ENCODE data around the gene NR1H2.
A peak's percentile ranks its signal among the peaks of the same experiment; 100 is the strongest.

NR1H2 gene

GRCh38 chr19:50377517-50377916, 1.3 kb downstream of the NR1H2 start:
- Histone ChIP-seq H3K27me3 (ENCODE audit: insufficient read depth, low read length) (no peaks in the 10 kb centered on the region), H3K4me3 (ENCODE audit: low read length) (no peak overlapping the region), H2AFZ (ENCODE audit: low read depth, low read length) (no peak overlapping the region), H3K9me3 (ENCODE audit: low read length) (no peaks in the 10 kb centered on the region), H3K4me1 (ENCODE audit: insufficient read depth, low read length) (peaks cover 4% of the 10 kb centered on the region), H3K36me3 (ENCODE audit: insufficient read depth, low read length) (peaks cover 44% of the 10 kb centered on the region)

- Histone ChIP-seq H2AFZ (ENCODE audit: low read depth, low read length) (no peak overlapping the region), H3K4me1 (ENCODE audit: insufficient read depth, low read length) (peaks cover 4% of the 10 kb centered on the region), H3K9me3 (ENCODE audit: low read length) (no peaks in the 10 kb centered on the region), H3K36me3 (ENCODE audit: insufficient read depth, low read length) (peaks cover 44% of the 10 kb centered on the region), H3K4me3 (ENCODE audit: low read length) (no peak overlapping the region), H3K27me3 (ENCODE audit: insufficient read depth, low read length) (no peaks in the 10 kb centered on the region)
Measured at GRCh38 chr19:50378169-50378862, 2.1 kb downstream of the NR1H2 start.

DNA sequence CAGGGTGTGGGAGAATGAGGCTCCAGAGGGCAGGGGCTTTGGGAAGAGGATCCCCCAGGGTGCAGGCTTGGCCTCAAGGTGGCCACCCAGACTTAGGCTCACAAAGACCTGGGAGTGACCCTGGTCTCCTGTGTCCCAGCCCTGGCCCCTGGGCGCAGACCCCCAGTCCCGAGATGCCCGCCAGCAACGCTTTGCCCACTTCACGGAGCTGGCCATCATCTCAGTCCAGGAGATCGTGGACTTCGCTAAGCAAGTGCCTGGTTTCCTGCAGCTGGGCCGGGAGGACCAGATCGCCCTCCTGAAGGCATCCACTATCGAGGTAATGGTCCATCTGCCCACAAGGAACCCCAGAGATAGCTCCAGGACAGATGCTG, 2.6 kb downstream of the NR1H2 start:
- no peaks in the 10 kb centered on the region for H3K27me3 ChIP-seq (ENCODE audit: insufficient read depth, low read length)
- H2AFZ ChIP-seq (ENCODE audit: low read depth, low read length): no peak overlapping the region
- no peaks in the 10 kb centered on the region for H3K9me3 ChIP-seq (ENCODE audit: low read length)
- peaks cover 7% of the 10 kb centered on the region for H3K4me1 ChIP-seq (ENCODE audit: insufficient read depth, low read length)
- H3K4me3 ChIP-seq (ENCODE audit: low read length): no peak overlapping the region
- peaks cover 44% of the 10 kb centered on the region for H3K36me3 ChIP-seq (ENCODE audit: insufficient read depth, low read length)

DNA sequence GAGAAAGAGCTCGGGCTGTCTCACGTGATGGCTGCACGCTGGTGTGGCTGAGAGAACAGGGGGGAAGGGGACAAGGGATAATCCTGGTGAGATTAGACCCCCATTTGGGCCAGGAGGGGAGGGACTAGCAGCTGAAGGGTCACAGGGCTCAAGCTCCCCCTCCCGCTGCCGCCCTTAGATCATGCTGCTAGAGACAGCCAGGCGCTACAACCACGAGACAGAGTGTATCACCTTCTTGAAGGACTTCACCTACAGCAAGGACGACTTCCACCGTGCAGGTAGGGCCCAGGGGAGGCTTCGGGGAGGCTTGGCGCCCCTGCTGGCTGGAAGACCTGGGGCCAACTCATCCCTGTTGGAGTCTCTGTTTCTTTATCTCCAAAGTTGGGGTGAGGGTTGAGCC, 3.3 kb downstream of the NR1H2 start:
- Histone ChIP-seq H3K9me3 (ENCODE audit: low read length) (no peaks in the 10 kb centered on the region), H3K4me1 (ENCODE audit: insufficient read depth, low read length) (peaks cover 8% of the 10 kb centered on the region), H2AFZ (ENCODE audit: low read depth, low read length) (no peak overlapping the region), H3K4me3 (ENCODE audit: low read length) (no peak overlapping the region), H3K27me3 (ENCODE audit: insufficient read depth, low read length) (no peaks in the 10 kb centered on the region), H3K36me3 (ENCODE audit: insufficient read depth, low read length) (peaks cover 44% of the 10 kb centered on the region)

DNA sequence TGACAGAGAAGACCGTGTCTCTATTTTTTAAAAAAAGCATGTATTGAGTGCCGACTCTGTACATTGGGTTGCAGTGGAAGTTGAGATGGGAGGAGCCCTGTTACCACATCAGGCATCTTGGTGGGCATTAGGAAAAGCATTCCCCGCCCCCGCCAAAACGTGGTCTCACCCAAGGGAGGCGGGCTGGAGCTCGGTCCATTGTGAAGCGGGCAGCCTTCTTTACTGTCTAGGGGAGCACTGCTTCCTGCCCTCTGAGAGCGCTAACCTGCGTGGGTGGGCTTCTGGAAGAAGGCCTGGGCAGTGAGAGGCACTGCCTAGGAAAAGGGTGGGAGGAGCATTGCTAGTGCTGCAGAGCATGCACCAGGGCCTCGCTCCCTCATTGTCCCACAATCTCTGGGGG, 3.9 kb downstream of the NR1H2 start:
- Histone ChIP-seq H3K27me3 (ENCODE audit: insufficient read depth, low read length) (no peaks in the 10 kb centered on the region), H3K4me3 (ENCODE audit: low read length) (no peak overlapping the region), H2AFZ (ENCODE audit: low read depth, low read length) (no peak overlapping the region), H3K36me3 (ENCODE audit: insufficient read depth, low read length) (peaks cover 44% of the 10 kb centered on the region), H3K4me1 (ENCODE audit: insufficient read depth, low read length) (peaks cover 13% of the 10 kb centered on the region), H3K9me3 (ENCODE audit: low read length) (no peaks in the 10 kb centered on the region)

- H3K36me3 ChIP-seq (ENCODE audit: insufficient read depth, low read length): peaks cover 44% of the 10 kb centered on the region
- peaks cover 18% of the 10 kb centered on the region for H3K4me1 ChIP-seq (ENCODE audit: insufficient read depth, low read length)
- H3K27me3 ChIP-seq (ENCODE audit: insufficient read depth, low read length): no peaks in the 10 kb centered on the region
- H3K4me3 ChIP-seq (ENCODE audit: low read length): no peak overlapping the region
- H3K9me3 ChIP-seq (ENCODE audit: low read length): no peaks in the 10 kb centered on the region
- H2AFZ ChIP-seq (ENCODE audit: low read depth, low read length): no peak overlapping the region
Measured at GRCh38 chr19:50380751-50381151, 4.5 kb downstream of the NR1H2 start.

GRCh38 chr19:50381881-50382729, 5.8 kb downstream of the NR1H2 start:
- H2AFZ ChIP-seq (ENCODE audit: low read depth, low read length): no peak overlapping the region

DNA sequence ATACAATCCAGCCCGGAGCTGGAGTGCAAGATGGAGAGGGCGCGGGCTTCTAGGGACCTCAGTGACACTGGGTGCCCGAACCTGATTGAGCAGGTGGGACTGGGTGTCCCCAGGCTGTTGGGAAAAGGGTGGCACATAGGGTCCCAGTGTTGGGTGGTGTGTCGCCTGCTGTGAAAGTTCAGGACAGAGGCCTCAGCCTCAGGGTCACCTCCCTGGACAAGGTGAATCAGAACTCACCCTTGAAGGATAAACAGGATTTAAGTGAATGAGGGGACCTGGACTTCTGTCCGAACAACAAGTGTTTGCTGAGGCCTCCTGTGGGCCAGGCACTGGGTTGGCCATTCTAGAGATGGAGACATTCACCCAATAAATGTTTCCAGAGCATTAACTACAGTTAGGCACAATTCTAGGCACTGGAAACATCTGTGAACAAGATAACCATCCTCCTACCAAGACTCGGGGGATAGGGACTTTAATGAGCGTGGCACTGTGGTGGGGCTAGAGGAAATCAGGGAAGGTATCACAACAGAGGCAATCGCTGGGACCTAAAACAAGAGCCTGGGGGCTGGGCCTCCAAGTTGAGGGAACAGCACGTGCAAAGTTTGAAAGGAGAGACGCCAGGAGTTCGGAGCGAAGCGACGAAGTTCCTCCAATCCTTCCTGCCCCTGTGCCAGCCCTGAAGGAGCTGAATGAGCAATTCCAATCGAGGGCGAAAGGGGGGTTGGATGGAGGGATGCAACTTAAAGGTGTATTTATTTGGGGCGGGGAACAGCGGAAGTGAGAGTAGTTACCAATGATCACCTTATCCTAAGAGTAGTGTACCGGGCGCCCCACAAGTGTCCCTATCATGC, 7.0 kb downstream of the NR1H2 start:
- H2AFZ ChIP-seq (ENCODE audit: low read depth, low read length): no peak overlapping the region
- peak overlapping the region; percentile 73 for H3K4me3 ChIP-seq (ENCODE audit: low read length)
- peaks cover 18% of the 10 kb centered on the region for H3K4me1 ChIP-seq (ENCODE audit: insufficient read depth, low read length)
- no peaks in the 10 kb centered on the region for H3K27me3 ChIP-seq (ENCODE audit: insufficient read depth, low read length)
- no peaks in the 10 kb centered on the region for H3K9me3 ChIP-seq (ENCODE audit: low read length)
- H3K36me3 ChIP-seq (ENCODE audit: insufficient read depth, low read length): peaks cover 55% of the 10 kb centered on the region

More at GRCh38 chr19:50381881-50382729, 5.8 kb downstream of the NR1H2 start:
- no peak overlapping the region for H3K4me3 ChIP-seq (ENCODE audit: low read length)
- peaks cover 50% of the 10 kb centered on the region for H3K36me3 ChIP-seq (ENCODE audit: insufficient read depth, low read length)
- H3K4me1 ChIP-seq (ENCODE audit: insufficient read depth, low read length): peaks cover 18% of the 10 kb centered on the region
- no peaks in the 10 kb centered on the region for H3K9me3 ChIP-seq (ENCODE audit: low read length)
- no peaks in the 10 kb centered on the region for H3K27me3 ChIP-seq (ENCODE audit: insufficient read depth, low read length)

- Histone ChIP-seq H3K9me3 (ENCODE audit: low read length) (no peaks in the 10 kb centered on the region), H3K4me3 (ENCODE audit: low read length) (peak within 1 kb of the TSS; percentile 73), H3K36me3 (ENCODE audit: insufficient read depth, low read length) (peaks cover 50% of the 10 kb centered on the region)
Measured at GRCh38 chr19:50383852-50384684, 7.8 kb downstream of the NR1H2 start, which contains the start of gene POLD1. TSS of gene POLD1 (plus strand) at chr19:50384347. CDS start at chr19:50398852, 14,505 bp downstream.

DNA sequence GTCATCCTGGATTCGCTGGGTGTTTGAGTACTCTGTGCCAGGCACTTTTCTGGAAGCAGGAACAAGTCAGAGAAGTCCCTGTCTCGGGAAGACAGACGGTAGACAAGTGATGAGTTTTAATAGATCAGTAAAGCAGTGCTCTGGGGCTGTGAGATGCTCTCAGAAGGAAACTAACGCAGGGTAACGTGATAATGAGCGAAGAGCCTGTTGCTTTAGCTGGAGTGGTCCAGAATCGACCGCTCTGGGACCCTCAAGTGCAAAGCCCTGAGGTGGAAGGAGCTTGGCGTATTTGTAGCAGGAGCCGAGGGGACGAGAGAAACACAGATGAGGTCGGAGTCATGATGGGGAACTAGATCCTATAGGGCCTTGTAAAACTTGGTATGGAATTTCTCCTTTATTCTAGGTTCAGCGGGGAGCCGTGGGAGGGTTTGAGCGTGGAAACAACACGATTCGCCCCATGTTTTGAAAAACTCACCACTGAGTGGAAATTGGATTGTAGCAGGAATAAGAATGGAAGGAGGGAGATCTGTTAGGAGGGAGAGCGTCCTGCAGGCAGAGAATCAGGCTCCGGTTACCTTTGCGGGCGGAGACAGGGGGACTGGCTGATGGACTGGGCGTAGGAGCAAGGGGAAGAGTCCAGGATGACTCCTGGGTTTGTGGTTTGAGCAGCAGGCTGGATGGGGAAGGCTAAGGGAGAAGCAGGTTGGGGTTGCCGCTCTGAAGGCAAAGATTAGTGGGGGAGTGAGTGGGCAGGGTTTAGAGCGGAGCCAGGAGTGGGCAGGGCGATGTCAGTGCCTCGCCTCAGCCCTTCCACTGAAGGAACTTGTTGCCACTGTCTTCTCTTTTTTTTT, 8.7 kb downstream of the NR1H2 start:
- H3K4me3 ChIP-seq (ENCODE audit: low read length): peak overlapping the region; percentile 73
- H3K36me3 ChIP-seq (ENCODE audit: insufficient read depth, low read length): peaks cover 41% of the 10 kb centered on the region
- H3K4me1 ChIP-seq (ENCODE audit: insufficient read depth, low read length): peaks cover 18% of the 10 kb centered on the region
- no peaks in the 10 kb centered on the region for H3K9me3 ChIP-seq (ENCODE audit: low read length)
- peak overlapping the region; percentile 35 for H2AFZ ChIP-seq (ENCODE audit: low read depth, low read length)
- no peaks in the 10 kb centered on the region for H3K27me3 ChIP-seq (ENCODE audit: insufficient read depth, low read length)

More at GRCh38 chr19:50383852-50384684, 7.8 kb downstream of the NR1H2 start, which contains the start of gene POLD1:
- Histone ChIP-seq H3K27me3 (ENCODE audit: insufficient read depth, low read length) (no peaks in the 10 kb centered on the region), H2AFZ (ENCODE audit: low read depth, low read length) (peak within 1 kb of the TSS; percentile 35), H3K4me1 (ENCODE audit: insufficient read depth, low read length) (peaks cover 18% of the 10 kb centered on the region)

DNA sequence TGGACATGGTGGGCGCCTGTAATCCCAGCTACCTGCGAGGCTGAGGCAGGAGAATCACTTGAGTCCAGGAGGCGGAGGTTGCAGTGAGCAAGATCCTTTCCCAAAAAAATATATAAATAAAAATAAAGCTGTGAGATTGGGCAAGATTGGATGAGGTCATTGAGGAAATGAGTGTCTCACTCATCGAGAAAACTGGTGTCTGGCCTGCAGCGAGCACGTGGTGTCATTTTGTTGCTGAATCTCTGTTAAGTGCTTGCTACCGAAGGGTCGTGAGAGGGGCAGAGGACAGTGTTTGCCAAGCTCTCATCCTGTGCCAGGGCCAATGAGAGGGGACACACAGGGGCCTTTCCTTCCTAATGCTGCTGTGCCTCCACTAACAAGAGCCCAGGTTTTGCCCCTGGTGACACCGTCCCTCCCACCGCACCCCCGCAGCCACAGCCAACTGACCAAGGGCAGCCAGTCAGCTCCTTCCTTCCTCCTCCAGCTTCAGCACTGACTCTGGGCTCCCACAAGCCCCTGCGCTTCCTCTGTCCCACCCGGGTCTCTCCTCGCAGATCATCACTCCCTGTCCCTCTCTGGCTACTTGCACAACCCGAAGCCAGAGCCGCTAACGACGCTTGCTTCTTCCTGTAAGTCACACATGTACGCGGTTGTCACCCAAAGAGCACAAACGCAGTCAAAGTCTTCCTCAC, 11.1 kb downstream of the NR1H2 start:
- no peak overlapping the region for H2AFZ ChIP-seq (ENCODE audit: low read depth, low read length)
- no peak overlapping the region for H3K4me3 ChIP-seq (ENCODE audit: low read length)
- H3K36me3 ChIP-seq (ENCODE audit: insufficient read depth, low read length): peaks cover 21% of the 10 kb centered on the region
- H3K9me3 ChIP-seq (ENCODE audit: low read length): peaks cover 2% of the 10 kb centered on the region
- H3K27me3 ChIP-seq (ENCODE audit: insufficient read depth, low read length): no peaks in the 10 kb centered on the region
- H3K4me1 ChIP-seq (ENCODE audit: insufficient read depth, low read length): peaks cover 18% of the 10 kb centered on the region
